HEK293T (cell line): Measurements from ENCODE around the gene TMCO4.
"Not testable (repeated sequence)": the region's sequence is repeated elsewhere in the genome, so short reads cannot be mapped to it uniquely, and the experiment has no call there.

ENCODE experiments used
- CTCF ChIA-PET: fragments of 350-600 bp; formaldehyde crosslinking; extraction: SDS; loops from one replicate; lab custom pipeline; 2021; ENCODE audit warnings: antibody characterized with exemption, inconsistent platforms; lab: Yijun Ruan, JAX
- POLR2A ChIA-PET: fragments of 350-600 bp; formaldehyde crosslinking; extraction: SDS; loops from one replicate; lab custom pipeline; 2020; ENCODE audit warnings: antibody characterized with exemption, inconsistent platforms; lab: Yijun Ruan, JAX
- DNase-seq: peaks from one replicate; pipeline ENCODE4 v3.0.0; 2012; ENCODE audit warnings: mixed read lengths; ENCODE audit errors: extremely low spot score
- ARNT ChIP-seq: fragments of 450-650 bp; IDR thresholded peaks from 2 replicates; pipeline ENCODE4 v1.6.1; 2017; ENCODE audit warnings: mild to moderate bottlenecking
- BHLHE40 ChIP-seq: fragments of 450-650 bp; IDR thresholded peaks from 2 replicates; pipeline ENCODE4 v1.6.1; 2016; ENCODE audit warnings: mild to moderate bottlenecking, moderate library complexity, borderline replicate concordance
- CTBP1 ChIP-seq: fragments of 450-650 bp; IDR thresholded peaks from 2 replicates; pipeline ENCODE4 v1.6.1; 2016; ENCODE audit warnings: borderline replicate concordance
- ELF4 ChIP-seq: fragments of 450-650 bp; IDR thresholded peaks from 2 replicates; pipeline ENCODE4 v1.6.1; 2017; ENCODE audit warnings: antibody characterized with exemption
- FOXA1 ChIP-seq: fragments of 450-650 bp; IDR thresholded peaks from 2 replicates; pipeline ENCODE4 v1.6.1; 2016; ENCODE audit warnings: mild to moderate bottlenecking
- FOXK2 ChIP-seq: fragments of 450-650 bp; IDR thresholded peaks from 2 replicates; pipeline ENCODE4 v1.6.1; 2016; ENCODE audit warnings: mild to moderate bottlenecking
- FOXM1 ChIP-seq: fragments of 450-650 bp; IDR thresholded peaks from 2 replicates; pipeline ENCODE4 v1.6.1; 2017; ENCODE audit warnings: mild to moderate bottlenecking, borderline replicate concordance
- HDGF ChIP-seq: fragments of 450-650 bp; IDR thresholded peaks from 2 replicates; pipeline ENCODE4 v1.6.1; 2017; ENCODE audit warnings: antibody characterized with exemption, borderline replicate concordance
- L3MBTL2 ChIP-seq: fragments of 450-650 bp; conservative IDR thresholded peaks from 2 replicates; pipeline ENCODE4 v1.6.1; 2016; ENCODE audit warnings: mild to moderate bottlenecking
- LEF1 ChIP-seq: fragments of 450-650 bp; IDR thresholded peaks from 2 replicates; pipeline ENCODE4 v1.6.1; 2017; ENCODE audit warnings: mild to moderate bottlenecking, borderline replicate concordance
- NFRKB ChIP-seq: fragments of 450-650 bp; IDR thresholded peaks from 2 replicates; pipeline ENCODE4 v1.6.1; 2016; ENCODE audit warnings: mild to moderate bottlenecking, moderate library complexity
- PKNOX1 ChIP-seq: fragments of 450-650 bp; IDR thresholded peaks from 2 replicates; pipeline ENCODE4 v1.6.1; 2016
- SP1 ChIP-seq: fragments of 450-650 bp; IDR thresholded peaks from 2 replicates; pipeline ENCODE4 v1.6.1; 2017
- SUZ12 ChIP-seq: fragments of 450-650 bp; IDR thresholded peaks from 2 replicates; pipeline ENCODE4 v1.6.1; 2016; ENCODE audit warnings: mild to moderate bottlenecking
- TARDBP ChIP-seq: fragments of 450-650 bp; IDR thresholded peaks from 2 replicates; pipeline ENCODE4 v1.6.1; 2016
- ZNF384 ChIP-seq: fragments of 450-650 bp; IDR thresholded peaks from 2 replicates; pipeline ENCODE4 v1.6.1; 2016

Gene TMCO4

GRCh38 chr1:19643121-19643520 lies 156.6 kb downstream of the TMCO4 start:
- ChIA-PET POLR2A (interaction anchor here (1.1 to 1.6 kb wide), 2 partner anchors 12 to 46 kb away, joined by 3 read pairs; a partner anchor contains a TSS), CTCF (interaction anchor here (0.7 kb wide), 1 partner anchor 236 kb away, joined by 3 read pairs; no protein-coding TSS in a partner anchor)
- DNase-seq, result no peak
- TF ChIP-seq TARDBP, result no peak

- CTCF ChIA-PET, result interaction anchor here (0.6 to 0.9 kb wide), 6 partner anchors 9 to 389 kb away, joined by 3 to 10 read pairs (median 3); partner anchors contain the start of gene EMC1
- DNase-seq, result no peak
- POLR2A ChIA-PET, result no interaction called here
- TF ChIP-seq PKNOX1, result peak; percentile 43
- no peak for TF ChIP-seq HDGF
Measured at GRCh38 chr1:19640363-19641316, 159.1 kb downstream of the TMCO4 start.

- DNase-seq, result no peak
- TF ChIP-seq ARNT (no peak), BHLHE40 (no peak), TARDBP (no peak), SUZ12 (no peak), PKNOX1 (no peak), LEF1 (no peak), CTBP1 (no peak), FOXM1 (no peak), FOXK2 (no peak), ZNF384 (no peak), ELF4 (no peak), HDGF (no peak), L3MBTL2 (no peak), FOXA1 (no peak)
- CTCF ChIA-PET, result interaction anchor here (0.6 to 0.9 kb wide), 4 partner anchors 11 to 657 kb away, joined by 3 read pairs; partner anchors contain the start of gene EMC1
- POLR2A ChIA-PET, result no interaction called here
Measured at GRCh38 chr1:19639999-19640362, 159.7 kb downstream of the TMCO4 start.

GRCh38 chr1:19639228-19639627 lies 160.5 kb downstream of the TMCO4 start:
- POLR2A ChIA-PET, result interaction anchor here (1.0 kb wide), 2 partner anchors 42 to 151 kb away, joined by 3 read pairs; a partner anchor contains a TSS
- CTCF ChIA-PET, result interaction anchor here (0.6 to 0.7 kb wide), 2 partner anchors 19 to 656 kb away, joined by 3 to 4 read pairs; no protein-coding TSS in a partner anchor
- DNase-seq, result not testable (repeated sequence)

GRCh38 chr1:19637606-19638005 lies 162.1 kb downstream of the TMCO4 start:
- DNase-seq, result no peak
- TF ChIP-seq LEF1, result no peak
- TF ChIP-seq NFRKB, result no peak
- no peak for TF ChIP-seq HDGF
- no peak for TF ChIP-seq ELF4
- TF ChIP-seq FOXK2, result no peak
- no peak for TF ChIP-seq PKNOX1
- no peak for TF ChIP-seq SUZ12
- TF ChIP-seq FOXM1, result no peak
- no peak for TF ChIP-seq TARDBP
- CTCF ChIA-PET, result no interaction called here
- POLR2A ChIA-PET, result interaction anchor here (0.8 kb wide), 1 partner anchor 13 kb away, joined by 3 read pairs; no protein-coding TSS in a partner anchor

More at GRCh38 chr1:19639228-19639627, 160.5 kb downstream of the TMCO4 start:
- TF ChIP-seq ZNF384, result peak; percentile 80

- POLR2A ChIA-PET, CTCF ChIA-PET, DNase-seq: not testable (repeated sequence)
Measured at GRCh38 chr1:19636749-19637148, 163.0 kb downstream of the TMCO4 start.

GRCh38 chr1:19636065-19636464 lies 163.7 kb downstream of the TMCO4 start:
- TF ChIP-seq ZNF384 (no peak), NFRKB (no peak), ARNT (no peak), FOXM1 (no peak), FOXA1 (no peak), HDGF (no peak), LEF1 (no peak), SP1 (no peak), PKNOX1 (no peak), BHLHE40 (no peak), FOXK2 (no peak), CTBP1 (no peak), SUZ12 (no peak), ELF4 (no peak), TARDBP (no peak), L3MBTL2 (no peak)
- DNase-seq, result no peak
- ChIA-PET POLR2A (no interaction called here), CTCF (no interaction called here)
